ENCODE measurements around the gene SRBD1. TPM values are rescaled to one million over a fixed set of nuclear protein-coding genes. Genes with fewer than 3 reads are reported as not detected.

Gene SRBD1
- total RNA-seq, 1 experiment from 2014 or later = 19.8 TPM

GRCh38 chr2:45588158-45588829 lies 22.8 kb downstream of the SRBD1 start:
- BruUV-seq (replicated peaks) = no TSS peak
- H3K27ac ChIP-seq (ENCODE audit: low read length) = no peak overlapping the region
- H3K9me2 ChIP-seq (replicated peaks; ENCODE audit: low read length) = no peaks in the 10 kb centered on the region
- intact Hi-C loops (cut with micrococcal nuclease) = no loop called here
- H4K20me1 ChIP-seq (ENCODE audit: low read length) = no peaks in the 10 kb centered on the region
- peaks cover 18% of the 10 kb centered on the region for H3K79me2 ChIP-seq (ENCODE audit: low read length)
- DNase-seq = no peak
- no peak for ATAC-seq
- no peak overlapping the region for H3K4me3 ChIP-seq (ENCODE audit: low read length)
- TF ChIP-seq EZH2 (IDR thresholded peaks at IDR 0.05; ENCODE audit: low read length, unreplicated experiment) (no peak), EZH2phosphoT487 (IDR thresholded peaks at IDR 0.05; ENCODE audit: borderline replicate concordance, low read length) (no peak), CTCF (conservative IDR thresholded peaks at IDR 0.05; ENCODE audit: low read depth, low read length) (no peak)
- POLR2A ChIA-PET (ENCODE audit: unreplicated experiment) = interaction anchor here (0.7 kb wide), 1 partner anchor 136 kb away, joined by 3 read pairs; no protein-coding TSS in a partner anchor
- peaks cover 11% of the 10 kb centered on the region; the same call in 1 of the 2 replicates for H3K36me3 ChIP-seq (ENCODE audit: low read depth, low read length)
- H3K9me3 ChIP-seq (ENCODE audit: low read length) = no peaks in the 10 kb centered on the region
- peaks cover 4% of the 10 kb centered on the region; the same call in 1 of the 2 replicates for H3K4me1 ChIP-seq (ENCODE audit: insufficient read depth, low read length)
- H3K9ac ChIP-seq (ENCODE audit: low read length) = no peak overlapping the region
- no peaks in the 10 kb centered on the region for H3K27me3 ChIP-seq (ENCODE audit: low read length)
- no peak overlapping the region for H3K4me2 ChIP-seq (ENCODE audit: low read length)
- H2AFZ ChIP-seq (ENCODE audit: low read length) = no peak overlapping the region
- no peaks in the 10 kb centered on the region for H3F3A ChIP-seq (ENCODE audit: low read length, unreplicated experiment)
- CTCF ChIA-PET = no interaction called here

GRCh38 chr2:45586600-45586999 lies 24.5 kb downstream of the SRBD1 start:
- Histone ChIP-seq H3K27ac (ENCODE audit: low read length) (no peak overlapping the region), H3K27me3 (ENCODE audit: low read length) (no peaks in the 10 kb centered on the region), H3K9me3 (ENCODE audit: low read length) (no peaks in the 10 kb centered on the region), H3K4me2 (ENCODE audit: low read length) (no peak overlapping the region), H3K79me2 (ENCODE audit: low read length) (peaks cover 15% of the 10 kb centered on the region), H3K9me2 (replicated peaks; ENCODE audit: low read length) (no peaks in the 10 kb centered on the region), H3K4me1 (ENCODE audit: insufficient read depth, low read length) (peaks cover 4% of the 10 kb centered on the region; the same call in 1 of the 2 replicates), H3K4me3 (ENCODE audit: low read length) (no peak overlapping the region), H3K9ac (ENCODE audit: low read length) (no peak overlapping the region), H4K20me1 (ENCODE audit: low read length) (no peaks in the 10 kb centered on the region), H3F3A (ENCODE audit: low read length, unreplicated experiment) (no peaks in the 10 kb centered on the region), H3K36me3 (ENCODE audit: low read depth, low read length) (peaks cover 5% of the 10 kb centered on the region; the same call in 1 of the 2 replicates), H2AFZ (ENCODE audit: low read length) (no peak overlapping the region)
- ATAC-seq (no peak), DNase-seq (no peak)
- POLR2A ChIA-PET (ENCODE audit: unreplicated experiment) = no interaction called here
- intact Hi-C loops (cut with micrococcal nuclease) = no loop called here
- BruUV-seq (replicated peaks) = no TSS peak
- CTCF ChIA-PET = no interaction called here
- TF ChIP-seq EZH2 (IDR thresholded peaks at IDR 0.05; ENCODE audit: low read length, unreplicated experiment) = no peak
- no peak for TF ChIP-seq CTCF (conservative IDR thresholded peaks at IDR 0.05; ENCODE audit: low read depth, low read length)
- no peak for TF ChIP-seq EZH2phosphoT487 (IDR thresholded peaks at IDR 0.05; ENCODE audit: borderline replicate concordance, low read length)

Measured in PC-3 (cell line).